K562 (cell line): ENCODE results near the gene CNNM4. TPM values are rescaled to one million over a fixed set of nuclear protein-coding genes. Genes with fewer than 3 reads are reported as not detected.

Experiments used
- CTBP1 ChIP-seq: fragments of 450-650 bp; IDR thresholded peaks from 2 replicates; pipeline ENCODE4 v1.6.1; 2016; ENCODE audit warnings: borderline replicate concordance
- ILF3 ChIP-seq: fragments of 450-650 bp; IDR thresholded peaks from 2 replicates; pipeline ENCODE4 v1.6.1; 2018; ENCODE audit warnings: antibody characterized with exemption, mild to moderate bottlenecking, moderate library complexity, borderline replicate concordance
- MAFK ChIP-seq: IDR thresholded peaks from 2 replicates; pipeline ENCODE4 v1.6.1; 2011; ENCODE audit warnings: low read length, improper control_type of control experiment
- MCM3 ChIP-seq: fragments of 450-650 bp; IDR thresholded peaks from 2 replicates; pipeline ENCODE4 v1.6.1; 2016
- SP2 ChIP-seq: IDR thresholded peaks from 2 replicates; pipeline ENCODE4 v1.6.1; 2011; ENCODE audit warnings: mild to moderate bottlenecking, low read depth, low read length, moderate library complexity; ENCODE audit not compliant: poor library complexity, severe bottlenecking; ENCODE audit errors: extremely low read depth
- TEAD1 ChIP-seq, 2 experiments: fragments of 450-650 bp in 1 of 2; sonication (generic) in 1 of 2; formaldehyde crosslinking; IDR thresholded peaks; 2 replicates each; pipeline versions ENCODE4 v1.4.0 to v1.8.0; 2020 to 2022; ENCODE audit warnings: mild to moderate bottlenecking in 2 of 2, missing genetic modification reagents in 1 of 2
- ZNF280B ChIP-seq: fragments of 250-450 bp; sonication (Bioruptor Pico); IDR thresholded peaks from 2 replicates; pipeline ENCODE4 v1.5.1; 2021; ENCODE audit warnings: mild to moderate bottlenecking
- polyA plus RNA-seq, 8 experiments: library from polyadenylated mRNA; depleted of rRNA in 4 of 8; stranded (reverse) in 5 of 8; unstranded in 3 of 8; fragments of >200 nt; fragmentation: Nextera tagmentation in 2 of 8; fragmentation: Illumina TruSeq in 1 of 8; extraction: Ambion mirVana in 2 of 8; extraction: Trizol in 1 of 8; gene quantifications; 2 replicates each; pipeline versions ENCODE4 v1.2.1 to v1.2.3, GENCODE V29; 2011 to 2014; ENCODE audit warnings: inconsistent platforms in 1 of 8, missing spikeins in 1 of 8
- total RNA-seq, 7 experiments: library from RNA; depleted of rRNA in 6 of 7; stranded (reverse); fragments of >200 nt in 6 of 7; fragmentation: Illumina TruSeq in 2 of 7; extraction: Trizol in 2 of 7; gene quantifications; 2 replicates each; pipeline versions ENCODE4 v1.2.1 to v1.2.3, GENCODE V29; 2011 to 2021; ENCODE audit warnings: low replicate concordance in 1 of 7
- TF ChIP-seq, protein P1 (sequence below): sonication (generic); formaldehyde crosslinking; IDR thresholded peaks from 2 replicates; pipeline ENCODE4 v1.8.0; 2023; ENCODE audit warnings: mild to moderate bottlenecking, missing genetic modification reagents
- TF ChIP-seq, protein P2 (sequence below), 3 experiments: fragments of 200-800 bp in 1 of 3; fragments of 250-450 bp in 1 of 3; fragments of 450-650 bp in 1 of 3; sonication (Bioruptor Pico) in 1 of 3; sonication (Bioruptor generic) in 1 of 3; formaldehyde crosslinking in 1 of 3; IDR thresholded peaks; 2 replicates each; pipeline versions ENCODE4 v1.6.1 to v1.8.0; 2016 to 2022; ENCODE audit warnings: mild to moderate bottlenecking in 2 of 3, missing genetic modification characterization in 2 of 3, missing compliant biosample characterization in 1 of 3, moderate library complexity in 1 of 3

Gene CNNM4
- total and polyA plus RNA-seq, 9 of the 15 experiments (the other 6 are each of a cell fraction or from before 2014, with no cell fraction given) = 0.96 to 6.3 (median 2.8) TPM

GRCh38 chr2:96856776-96857666 lies 96.3 kb downstream of the CNNM4 start (continued):
- no peak for TF ChIP-seq ZNF280B (CRISPR knock-in tag)
- no peak for TF ChIP-seq TEAD1 (CRISPR knock-in tag; IDR thresholded peaks at IDR 0.05)
- peak; percentile 16; the same call in 1 of the 2 replicates for TF ChIP-seq CTBP1
- TF ChIP-seq SP2 = no peak
- TF ChIP-seq ILF3 = no peak
- no peak for TF ChIP-seq MCM3
- TF ChIP-seq MAFK = peak; percentile 50
- TF ChIP-seq, protein P1, sequence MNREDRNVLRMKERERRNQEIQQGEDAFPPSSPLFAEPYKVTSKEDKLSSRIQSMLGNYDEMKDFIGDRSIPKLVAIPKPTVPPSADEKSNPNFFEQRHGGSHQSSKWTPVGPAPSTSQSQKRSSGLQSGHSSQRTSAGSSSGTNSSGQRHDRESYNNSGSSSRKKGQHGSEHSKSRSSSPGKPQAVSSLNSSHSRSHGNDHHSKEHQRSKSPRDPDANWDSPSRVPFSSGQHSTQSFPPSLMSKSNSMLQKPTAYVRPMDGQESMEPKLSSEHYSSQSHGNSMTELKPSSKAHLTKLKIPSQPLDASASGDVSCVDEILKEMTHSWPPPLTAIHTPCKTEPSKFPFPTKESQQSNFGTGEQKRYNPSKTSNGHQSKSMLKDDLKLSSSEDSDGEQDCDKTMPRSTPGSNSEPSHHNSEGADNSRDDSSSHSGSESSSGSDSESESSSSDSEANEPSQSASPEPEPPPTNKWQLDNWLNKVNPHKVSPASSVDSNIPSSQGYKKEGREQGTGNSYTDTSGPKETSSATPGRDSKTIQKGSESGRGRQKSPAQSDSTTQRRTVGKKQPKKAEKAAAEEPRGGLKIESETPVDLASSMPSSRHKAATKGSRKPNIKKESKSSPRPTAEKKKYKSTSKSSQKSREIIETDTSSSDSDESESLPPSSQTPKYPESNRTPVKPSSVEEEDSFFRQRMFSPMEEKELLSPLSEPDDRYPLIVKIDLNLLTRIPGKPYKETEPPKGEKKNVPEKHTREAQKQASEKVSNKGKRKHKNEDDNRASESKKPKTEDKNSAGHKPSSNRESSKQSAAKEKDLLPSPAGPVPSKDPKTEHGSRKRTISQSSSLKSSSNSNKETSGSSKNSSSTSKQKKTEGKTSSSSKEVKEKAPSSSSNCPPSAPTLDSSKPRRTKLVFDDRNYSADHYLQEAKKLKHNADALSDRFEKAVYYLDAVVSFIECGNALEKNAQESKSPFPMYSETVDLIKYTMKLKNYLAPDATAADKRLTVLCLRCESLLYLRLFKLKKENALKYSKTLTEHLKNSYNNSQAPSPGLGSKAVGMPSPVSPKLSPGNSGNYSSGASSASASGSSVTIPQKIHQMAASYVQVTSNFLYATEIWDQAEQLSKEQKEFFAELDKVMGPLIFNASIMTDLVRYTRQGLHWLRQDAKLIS = no peak
- TF ChIP-seq, protein P2, sequence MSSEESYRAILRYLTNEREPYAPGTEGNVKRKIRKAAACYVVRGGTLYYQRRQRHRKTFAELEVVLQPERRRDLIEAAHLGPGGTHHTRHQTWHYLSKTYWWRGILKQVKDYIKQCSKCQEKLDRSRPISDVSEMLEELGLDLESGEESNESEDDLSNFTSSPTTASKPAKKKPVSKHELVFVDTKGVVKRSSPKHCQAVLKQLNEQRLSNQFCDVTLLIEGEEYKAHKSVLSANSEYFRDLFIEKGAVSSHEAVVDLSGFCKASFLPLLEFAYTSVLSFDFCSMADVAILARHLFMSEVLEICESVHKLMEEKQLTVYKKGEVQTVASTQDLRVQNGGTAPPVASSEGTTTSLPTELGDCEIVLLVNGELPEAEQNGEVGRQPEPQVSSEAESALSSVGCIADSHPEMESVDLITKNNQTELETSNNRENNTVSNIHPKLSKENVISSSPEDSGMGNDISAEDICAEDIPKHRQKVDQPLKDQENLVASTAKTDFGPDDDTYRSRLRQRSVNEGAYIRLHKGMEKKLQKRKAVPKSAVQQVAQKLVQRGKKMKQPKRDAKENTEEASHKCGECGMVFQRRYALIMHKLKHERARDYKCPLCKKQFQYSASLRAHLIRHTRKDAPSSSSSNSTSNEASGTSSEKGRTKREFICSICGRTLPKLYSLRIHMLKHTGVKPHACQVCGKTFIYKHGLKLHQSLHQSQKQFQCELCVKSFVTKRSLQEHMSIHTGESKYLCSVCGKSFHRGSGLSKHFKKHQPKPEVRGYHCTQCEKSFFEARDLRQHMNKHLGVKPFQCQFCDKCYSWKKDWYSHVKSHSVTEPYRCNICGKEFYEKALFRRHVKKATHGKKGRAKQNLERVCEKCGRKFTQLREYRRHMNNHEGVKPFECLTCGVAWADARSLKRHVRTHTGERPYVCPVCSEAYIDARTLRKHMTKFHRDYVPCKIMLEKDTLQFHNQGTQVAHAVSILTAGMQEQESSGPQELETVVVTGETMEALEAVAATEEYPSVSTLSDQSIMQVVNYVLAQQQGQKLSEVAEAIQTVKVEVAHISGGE (CRISPR knock-in tag; IDR thresholded peaks at IDR 0.05) = no peak
